B cell (primary cell): Measurements from ENCODE around the gene HSP90AB1. TPM values are rescaled to one million over a fixed set of nuclear protein-coding genes. Genes with fewer than 3 reads are reported as not detected.

Experiments used
- ATAC-seq: fragments of 200-7000 bp; cut with Tn5 transposase; one replicate; pipeline ENCODE4 v1.10.0; 2021; ENCODE audit warnings: low read depth, mild to moderate bottlenecking, moderate number of reproducible peaks, moderate library complexity
- CTCF ChIA-PET: fragments of 350-600 bp; sonication (Branson Sonifier 250); formaldehyde crosslinking; loops from one replicate; lab custom pipeline; 2021; ENCODE audit warnings: antibody characterized with exemption, inconsistent platforms; lab: Charles Lee
- POLR2A ChIA-PET: fragments of 350-600 bp; sonication (Branson Sonifier 250); formaldehyde crosslinking; loops from one replicate; lab custom pipeline; 2021; ENCODE audit warnings: antibody characterized with exemption; lab: Charles Lee
- DNase-seq: peaks from one replicate; pipeline ENCODE4 v3.0.0; 2013
- H2AFZ ChIP-seq: 2 replicates; pipeline ENCODE4 v1.6.1; 2012; ENCODE audit warnings: mild to moderate bottlenecking, low read depth, low read length; ENCODE audit not compliant: insufficient read depth, poor library complexity, severe bottlenecking
- H3K27ac ChIP-seq, 2 donors: 1 replicate in 1 of 2; 2 replicates in 1 of 2; pipeline ENCODE4 v1.5.1; 2012 to 2013; ENCODE audit warnings: low read length in 2 of 2, mild to moderate bottlenecking in 2 of 2, moderate library complexity in 1 of 2
- H3K27me3 ChIP-seq, 4 experiments: fragments of 200-600 bp in 1 of 4; sonication (generic) in 1 of 4; replicated peaks in 1 of 4; 1 replicate in 2 of 4; 2 replicates in 2 of 4; pipeline versions ENCODE4 v1.6.1 to v1.7.0; 2013 to 2016; ENCODE audit warnings: low read length in 3 of 4, mild to moderate bottlenecking in 2 of 4, mixed read lengths in 1 of 4, moderate library complexity in 1 of 4; ENCODE audit not compliant: insufficient read depth in 4 of 4, control insufficient read depth in 3 of 4; ENCODE audit errors: control extremely low read depth in 1 of 4
- H3K36me3 ChIP-seq, 2 experiments: replicated peaks in 1 of 2; 1 replicate in 1 of 2; 2 replicates in 1 of 2; pipeline versions ENCODE4 v1.6.1 to v1.7.1; 2013; ENCODE audit warnings: low read length in 1 of 2; ENCODE audit not compliant: insufficient read depth in 2 of 2, control insufficient read depth in 1 of 2; ENCODE audit errors: control extremely low read depth in 1 of 2, extremely low read depth in 1 of 2
- H3K4me1 ChIP-seq, 2 donors: fragments of 200-600 bp in 1 of 2; sonication (generic) in 1 of 2; 1 replicate in 1 of 2; 2 replicates in 1 of 2; pipeline versions ENCODE4 v1.5.1 to v1.6.1; 2013 to 2017; ENCODE audit warnings: low read length in 2 of 2; ENCODE audit not compliant: control insufficient read depth in 2 of 2, insufficient read depth in 2 of 2
- H3K4me2 ChIP-seq: replicated peaks from 2 replicates; pipeline ENCODE3; 2012; ENCODE audit warnings: mild to moderate bottlenecking, low read depth, low read length; ENCODE audit not compliant: poor library complexity, severe bottlenecking
- H3K4me3 ChIP-seq, 5 experiments: fragments of 200-600 bp in 1 of 5; sonication (generic) in 1 of 5; 1 replicate in 3 of 5; 2 replicates in 2 of 5; pipeline versions ENCODE4 v1.5.1 to v1.7.0; 2011 to 2016; ENCODE audit warnings: low read length in 4 of 5, mild to moderate bottlenecking in 4 of 5, low read depth in 2 of 5, control low read depth in 1 of 5, moderate library complexity in 1 of 5; ENCODE audit not compliant: insufficient read depth in 1 of 5; ENCODE audit errors: control extremely low read depth in 1 of 5, extremely low read depth in 1 of 5
- H3K79me2 ChIP-seq: fragments of 200-600 bp; sonication (generic); one replicate; pipeline ENCODE4 v1.6.0; 2016; ENCODE audit warnings: low read length; ENCODE audit not compliant: control insufficient read depth, insufficient read depth
- H3K9ac ChIP-seq: fragments of 200-600 bp; sonication (generic); 2 replicates; pipeline ENCODE4 v1.6.1; 2017; ENCODE audit warnings: mild to moderate bottlenecking, low read length, moderate library complexity
- H3K9me3 ChIP-seq, 3 donors: one replicate each; pipeline versions ENCODE4 v1.6.1 to v1.7.1; 2013; ENCODE audit warnings: low read length in 2 of 3; ENCODE audit not compliant: control insufficient read depth in 2 of 3, insufficient read depth in 1 of 3; ENCODE audit errors: control extremely low read depth in 1 of 3
- H4K20me1 ChIP-seq: 2 replicates; pipeline ENCODE4 v1.6.0; 2012; ENCODE audit warnings: mild to moderate bottlenecking, low read length; ENCODE audit not compliant: insufficient read depth, control insufficient read depth, poor library complexity, severe bottlenecking
- H3K27ac Mint-ChIP-seq: one replicate; pipeline ENCODE4 v1.8.0; 2021; ENCODE audit warnings: mixed read lengths
- H3K27me3 Mint-ChIP-seq: one replicate; pipeline ENCODE4 v1.8.0; 2021; ENCODE audit warnings: mixed read lengths
- H3K4me1 Mint-ChIP-seq: one replicate; pipeline ENCODE4 v1.8.0; 2021; ENCODE audit warnings: mixed read lengths
- H3K4me3 Mint-ChIP-seq: one replicate; pipeline ENCODE4 v1.8.0; 2021; ENCODE audit warnings: mixed read lengths
- H3K9me3 Mint-ChIP-seq: one replicate; pipeline ENCODE4 v1.8.0; 2022; ENCODE audit warnings: mixed read lengths; ENCODE audit not compliant: insufficient read depth
- EZH2 ChIP-seq: IDR thresholded peaks from 2 replicates; pipeline ENCODE4 v1.6.1; 2012; ENCODE audit warnings: borderline replicate concordance, low read depth, mild to moderate bottlenecking, moderate library complexity, low read length; ENCODE audit not compliant: insufficient read depth, poor library complexity, severe bottlenecking
- WGBS: methylation state at CpG from one replicate; pipeline ENCODE4 v1.1.5; 2013; ENCODE audit warnings: missing lambda C conversion rate; ENCODE audit not compliant: insufficient coverage; 5-methylcytosine and 5-hydroxymethylcytosine counted together
- intact Hi-C: fragments of 100-400 bp; cut with micrococcal nuclease; formaldehyde crosslinking; loops from one replicate; pipeline ENCODE4 v1.10.0; 2022
- polyA plus RNA-seq: library from polyadenylated mRNA; depleted of rRNA; stranded (reverse); fragments of >200 nt; gene quantifications from 2 replicates; pipeline ENCODE4 v1.2.3, GENCODE V29; 2012
- total RNA-seq, 2 donors: library from RNA; stranded (reverse); fragments of 120-200 nt in 1 of 2; gene quantifications; 1 replicate in 1 of 2; 2 replicates in 1 of 2; pipeline versions ENCODE4 v1.2.3 to v1.2.4, GENCODE V29; 2013 to 2022
- TF ChIP-seq, protein P1 (sequence below): fragments of 200-600 bp; IDR thresholded peaks from one replicate; pipeline ENCODE4 v1.8.0; 2022; ENCODE audit warnings: antibody characterized with exemption, mild to moderate bottlenecking

The HSP90AB1 gene
- total and polyA plus RNA-seq, 2 donors (not counting 1 experiment from before 2014, with no cell fraction given): 395 to 645 TPM

DNA sequence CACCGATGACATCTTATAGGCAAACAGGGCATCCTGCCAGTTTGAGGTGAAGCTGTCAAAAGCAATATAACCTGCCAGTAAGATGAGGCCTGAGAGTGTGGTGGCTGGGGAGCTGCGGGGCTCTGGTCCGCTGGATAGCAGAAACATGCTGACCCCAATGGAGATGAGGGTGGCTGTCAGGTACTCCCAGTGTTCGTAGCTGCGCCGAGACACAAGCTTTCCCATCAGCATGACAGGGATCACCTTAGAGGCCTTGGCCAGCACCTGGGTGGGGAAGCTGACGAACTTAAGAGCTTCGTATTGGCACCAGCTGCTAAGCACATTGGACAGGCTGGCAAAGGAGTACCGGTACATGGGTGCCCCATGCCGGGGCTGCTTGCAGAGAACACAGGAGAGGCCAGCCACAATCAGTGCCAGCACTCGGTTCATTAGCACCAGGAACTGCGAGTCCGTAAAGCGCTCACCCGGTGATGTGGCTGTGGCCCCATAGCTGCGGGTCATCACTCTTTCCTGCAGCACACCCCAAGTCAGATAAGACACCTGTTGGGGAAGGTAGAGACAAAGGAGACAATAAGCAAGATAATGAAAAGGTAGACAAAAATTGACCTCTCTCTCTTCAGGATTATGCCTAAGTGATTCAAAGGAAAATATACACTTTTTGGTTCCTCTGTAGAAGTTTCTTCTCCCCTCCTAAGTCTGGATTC, 8.4 kb downstream of the HSP90AB1 start:
- peaks cover 78% of the 10 kb centered on the region for H3K4me1 Mint-ChIP-seq
- peaks cover 13% of the 10 kb centered on the region for H3K79me2 ChIP-seq

More for the DNA sequence above, 8.4 kb downstream of the HSP90AB1 start:
- H3K27ac Mint-ChIP-seq: peak overlapping the region; percentile 94
- peaks cover 38 to 61% of the 10 kb centered on the region in 2 donors for H3K4me1 ChIP-seq
- TF ChIP-seq, protein P1, sequence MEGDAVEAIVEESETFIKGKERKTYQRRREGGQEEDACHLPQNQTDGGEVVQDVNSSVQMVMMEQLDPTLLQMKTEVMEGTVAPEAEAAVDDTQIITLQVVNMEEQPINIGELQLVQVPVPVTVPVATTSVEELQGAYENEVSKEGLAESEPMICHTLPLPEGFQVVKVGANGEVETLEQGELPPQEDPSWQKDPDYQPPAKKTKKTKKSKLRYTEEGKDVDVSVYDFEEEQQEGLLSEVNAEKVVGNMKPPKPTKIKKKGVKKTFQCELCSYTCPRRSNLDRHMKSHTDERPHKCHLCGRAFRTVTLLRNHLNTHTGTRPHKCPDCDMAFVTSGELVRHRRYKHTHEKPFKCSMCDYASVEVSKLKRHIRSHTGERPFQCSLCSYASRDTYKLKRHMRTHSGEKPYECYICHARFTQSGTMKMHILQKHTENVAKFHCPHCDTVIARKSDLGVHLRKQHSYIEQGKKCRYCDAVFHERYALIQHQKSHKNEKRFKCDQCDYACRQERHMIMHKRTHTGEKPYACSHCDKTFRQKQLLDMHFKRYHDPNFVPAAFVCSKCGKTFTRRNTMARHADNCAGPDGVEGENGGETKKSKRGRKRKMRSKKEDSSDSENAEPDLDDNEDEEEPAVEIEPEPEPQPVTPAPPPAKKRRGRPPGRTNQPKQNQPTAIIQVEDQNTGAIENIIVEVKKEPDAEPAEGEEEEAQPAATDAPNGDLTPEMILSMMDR: no peak
- no peak for TF ChIP-seq EZH2
- H3K4me3 ChIP-seq: no peak overlapping the region
- intact Hi-C loops: loop anchor here (5.0 kb wide), 1 partner anchor 628 kb away; the partner anchor contains the start of gene GTPBP2
- no peak overlapping the region for H3K9ac ChIP-seq
- H2AFZ ChIP-seq: no peak overlapping the region
- H3K27me3 ChIP-seq: no peaks in the 10 kb centered on the region
- CTCF ChIA-PET: interaction anchor here (1.0 to 5.0 kb wide), 8 partner anchors 10 to 157 kb away, joined by 3 to 68 read pairs (median 7); partner anchors contain the start of genes HSP90AB1, NFKBIE and SLC29A1
- H3K4me3 Mint-ChIP-seq: peak overlapping the region; percentile 87
- peak overlapping the region in 1 of 2 donors; percentile 98 for H3K27ac ChIP-seq
- POLR2A ChIA-PET: interaction anchor here (1.6 to 4.3 kb wide), 3 partner anchors 9 to 17 kb away, joined by 5 to 87 read pairs (median 13); partner anchors contain the start of gene HSP90AB1
- no peaks in the 10 kb centered on the region for H3K9me3 ChIP-seq
- no peaks in the 10 kb centered on the region for H3K9me3 Mint-ChIP-seq
- H3K27me3 Mint-ChIP-seq: no peaks in the 10 kb centered on the region
- 84% methylated on average over 14 of the region's 16 CpGs for WGBS
- no peak for DNase-seq
- peak overlapping the region; percentile 97 for H3K4me2 ChIP-seq
- H3K36me3 ChIP-seq: peaks cover 9 to 75% of the 10 kb centered on the region in 2 experiments
- no peak for ATAC-seq
- peaks cover 54% of the 10 kb centered on the region for H4K20me1 ChIP-seq
